Brain pericyte (primary cell): Measurements from ENCODE around the gene ARHGDIG.

ENCODE experiments used
- DNase-seq: peaks from one replicate; pipeline ENCODE4 v3.0.0-alpha.2; 2012; ENCODE audit warnings: low read depth, low spot score

ARHGDIG gene

GRCh38 chr16:280991-281659 lies 734 bp downstream of the ARHGDIG start:
- no peak for DNase-seq

GRCh38 chr16:281660-282255 lies 1.4 kb downstream of the ARHGDIG start:
- no peak for DNase-seq

- DNase-seq: no peak
These were observed 2.1 kb downstream of the ARHGDIG start for GRCh38 chr16:282491-282890.

- no peak for DNase-seq
These were observed 2.8 kb downstream of the ARHGDIG start, which contains the start of gene PDIA2 for GRCh38 chr16:283033-283805. PDIA2 (plus strand) TSS chr16:283164; CDS start chr16:283170, 6 bp downstream.

- DNase-seq: no peak
These were observed 4.1 kb downstream of the ARHGDIG start for GRCh38 chr16:284204-285120.

GRCh38 chr16:285146-286055 lies 5.0 kb downstream of the ARHGDIG start:
- DNase-seq: no peak

- no peak for DNase-seq
These were observed 6.3 kb downstream of the ARHGDIG start for GRCh38 chr16:286491-287297.

- DNase-seq: no peak
These were observed 7.0 kb downstream of the ARHGDIG start for GRCh38 chr16:287298-287811.

GRCh38 chr16:287981-288920 lies 7.9 kb downstream of the ARHGDIG start:
- no peak for DNase-seq

- no peak for DNase-seq
These were observed 9.1 kb downstream of the ARHGDIG start for GRCh38 chr16:289395-289997.

- DNase-seq: no peak
These were observed 9.8 kb downstream of the ARHGDIG start for GRCh38 chr16:290015-290680.

- DNase-seq: no peak
These were observed 10.5 kb downstream of the ARHGDIG start for GRCh38 chr16:290681-291405.

- no peak for DNase-seq
These were observed 11.1 kb downstream of the ARHGDIG start for GRCh38 chr16:291539-291938.

- no peak for DNase-seq
These were observed 12.8 kb downstream of the ARHGDIG start for GRCh38 chr16:293043-293775.

- no peak for DNase-seq
These were observed 15.9 kb downstream of the ARHGDIG start for GRCh38 chr16:296276-296675.
